Prostate gland (tissue), 2 donors: Measurements from ENCODE around the gene CLBA1. TPM values are rescaled to one million over a fixed set of nuclear protein-coding genes. Genes with fewer than 3 reads are reported as not detected.

Experiments used
- DNase-seq: peaks from one replicate; pipeline ENCODE4 v3.0.0-alpha.2; 2019; ENCODE audit warnings: low spot score
- H3K27ac ChIP-seq, 2 donors: fragments of 200-600 bp; sonication (generic); 2 replicates each; pipeline ENCODE4 v1.5.1; 2017 to 2019
- H3K27me3 ChIP-seq: fragments of 200-600 bp; sonication (generic); replicated peaks from 2 replicates; pipeline ENCODE4 v1.5.1; 2019; ENCODE audit not compliant: insufficient read depth
- H3K36me3 ChIP-seq, 2 donors: fragments of 200-600 bp; sonication (generic); 1 replicate in 1 of 2; 2 replicates in 1 of 2; pipeline versions ENCODE4 v1.5.1 to v1.8.1; 2017 to 2019
- H3K4me1 ChIP-seq: fragments of 200-600 bp; sonication (generic); replicated peaks from 2 replicates; pipeline ENCODE4 v1.5.1; 2019
- H3K4me3 ChIP-seq, 2 donors: fragments of 200-600 bp; sonication (generic); 2 replicates each; pipeline ENCODE4 v1.5.1; 2017 to 2019
- H3K9me3 ChIP-seq: fragments of 200-600 bp; sonication (generic); 2 replicates; pipeline ENCODE4 v1.5.1; 2017
- CTCF ChIP-seq, 4 experiments: fragments of 200-600 bp in 2 of 4; fragments of 450-650 bp in 2 of 4; sonication (generic) in 2 of 4; IDR thresholded peaks; 1 replicate in 3 of 4; 2 replicates in 1 of 4; pipeline ENCODE4 v1.5.1; 2016 to 2019; ENCODE audit warnings: antibody characterized with exemption in 4 of 4, mild to moderate bottlenecking in 2 of 4, moderate library complexity in 2 of 4
- POLR2A ChIP-seq: fragments of 450-650 bp; IDR thresholded peaks from one replicate; pipeline ENCODE4 v1.6.1; 2016; ENCODE audit warnings: antibody characterized with exemption, mild to moderate bottlenecking
- POLR2AphosphoS5 ChIP-seq: sonication (generic); formaldehyde crosslinking; IDR thresholded peaks from one replicate; pipeline ENCODE4 v1.6.1; 2017; ENCODE audit warnings: antibody characterized with exemption
- WGBS: methylation state at CpG from one replicate; pipeline ENCODE4 v1.1.5; 2018; 5-methylcytosine and 5-hydroxymethylcytosine counted together
- intact Hi-C: fragments of 100-400 bp; cut with DNase I; formaldehyde crosslinking; loops from one replicate; pipeline ENCODE4 v1.14.2; 2022
- total RNA-seq, 2 donors: library from RNA; depleted of rRNA; stranded (reverse); fragments of >200 nt; gene quantifications; one replicate each; pipeline ENCODE4 v1.1.0, GENCODE V29; 2016

The CLBA1 gene
- 10 to 100 TPM; 15.2 to 19.3 TPM for total RNA-seq

- Histone ChIP-seq H3K27me3 (no peaks in the 10 kb centered on the region), H3K9me3 (no peaks in the 10 kb centered on the region), H3K4me1 (peaks cover 3% of the 10 kb centered on the region), H3K36me3 (no peaks in the 10 kb centered on the region), H3K27ac (peak within 1 kb of the TSS; percentile 60 to 77), H3K4me3 (peak within 1 kb of the TSS; percentile 62 to 89)
- peak; percentile 66 for TF ChIP-seq POLR2A
- no peak for TF ChIP-seq CTCF (IDR thresholded peaks at IDR 0.05)
- peak; percentile 71 for TF ChIP-seq POLR2AphosphoS5
- WGBS, result 2% methylated on average over 60 of the region's 77 CpGs
- intact Hi-C loops, result no loop called here
- DNase-seq, result peak; percentile 84
Observed at GRCh38 chr14:104985675-104986486, at the start of gene CLBA1. CLBA1 (plus strand) TSS chr14:104985788; CDS start chr14:104986432, 644 bp downstream.

GRCh38 chr14:104935955-104936354 lies 49.6 kb upstream of the CLBA1 start:
- Histone ChIP-seq H3K9me3 (no peaks in the 10 kb centered on the region), H3K4me3 (no peak overlapping the region), H3K36me3 (no peaks in the 10 kb centered on the region), H3K27me3 (no peaks in the 10 kb centered on the region), H3K27ac (no peak overlapping the region), H3K4me1 (no peaks in the 10 kb centered on the region)
- TF ChIP-seq CTCF (IDR thresholded peaks at IDR 0.05) (no peak), POLR2AphosphoS5 (no peak), POLR2A (no peak)
- 85% methylated on average over 2 of the region's 2 CpGs for WGBS
- DNase-seq, result no peak
- intact Hi-C loops, result no loop called here

GRCh38 chr14:104936361-104937155 lies 49.0 kb upstream of the CLBA1 start:
- DNase-seq, result no peak
- WGBS, result 78% methylated on average over 10 of the region's 10 CpGs
- no peak overlapping the region for H3K4me3 ChIP-seq
- TF ChIP-seq POLR2A (no peak), CTCF (IDR thresholded peaks at IDR 0.05) (no peak), POLR2AphosphoS5 (no peak)
- H3K36me3 ChIP-seq, result no peaks in the 10 kb centered on the region
- no peaks in the 10 kb centered on the region for H3K27me3 ChIP-seq
- no peaks in the 10 kb centered on the region for H3K4me1 ChIP-seq
- intact Hi-C loops, result no loop called here
- H3K9me3 ChIP-seq, result no peaks in the 10 kb centered on the region
- H3K27ac ChIP-seq, result no peak overlapping the region

- no peaks in the 10 kb centered on the region for H3K4me1 ChIP-seq
- 69% methylated on average over 4 of the region's 4 CpGs for WGBS
- H3K27ac ChIP-seq, result no peak overlapping the region
- no peaks in the 10 kb centered on the region for H3K27me3 ChIP-seq
- H3K9me3 ChIP-seq, result no peaks in the 10 kb centered on the region
- no peak for DNase-seq
- no peak overlapping the region for H3K4me3 ChIP-seq
- intact Hi-C loops, result no loop called here
- no peak for TF ChIP-seq POLR2A
- TF ChIP-seq POLR2AphosphoS5, result no peak
- TF ChIP-seq CTCF (IDR thresholded peaks at IDR 0.05), result no peak
- H3K36me3 ChIP-seq, result no peaks in the 10 kb centered on the region
Observed at GRCh38 chr14:104937161-104937560, 48.4 kb upstream of the CLBA1 start.
